ENCODE measurements around the gene HNF1A. TPM values are rescaled to one million over a fixed set of nuclear protein-coding genes. Genes with fewer than 3 reads are reported as not detected.

The HNF1A gene
- total RNA-seq, 1 donor from 2014 or later, result not detected

DNA sequence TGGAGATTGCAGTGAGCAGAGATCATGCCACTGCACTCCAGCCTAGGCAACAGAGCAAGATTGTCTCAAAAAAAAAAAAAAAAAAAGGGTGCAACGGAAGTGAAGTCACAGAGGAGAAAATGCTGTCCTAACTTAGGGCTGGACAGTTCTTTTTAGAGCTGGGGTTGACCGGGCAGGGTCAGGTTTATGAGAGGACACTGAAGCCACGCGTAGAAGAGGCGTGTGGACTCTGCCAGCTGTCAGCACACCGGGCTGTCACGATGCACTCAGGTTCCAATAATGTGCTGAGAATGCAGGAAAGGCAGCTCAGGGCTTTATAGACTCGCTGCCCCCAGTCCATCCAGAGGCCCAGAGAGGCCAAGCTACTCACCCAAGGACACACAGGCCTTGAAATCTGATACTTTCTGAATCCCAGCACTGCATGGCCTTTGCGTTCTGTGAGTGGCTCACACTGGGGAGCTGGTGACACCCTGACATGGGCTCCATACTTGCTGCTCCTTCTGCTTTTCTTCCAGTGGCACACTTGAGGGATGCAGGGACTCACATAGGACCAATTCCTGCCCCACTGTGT, 45.3 kb upstream of the HNF1A start:
- TF ChIP-seq, protein P1, sequence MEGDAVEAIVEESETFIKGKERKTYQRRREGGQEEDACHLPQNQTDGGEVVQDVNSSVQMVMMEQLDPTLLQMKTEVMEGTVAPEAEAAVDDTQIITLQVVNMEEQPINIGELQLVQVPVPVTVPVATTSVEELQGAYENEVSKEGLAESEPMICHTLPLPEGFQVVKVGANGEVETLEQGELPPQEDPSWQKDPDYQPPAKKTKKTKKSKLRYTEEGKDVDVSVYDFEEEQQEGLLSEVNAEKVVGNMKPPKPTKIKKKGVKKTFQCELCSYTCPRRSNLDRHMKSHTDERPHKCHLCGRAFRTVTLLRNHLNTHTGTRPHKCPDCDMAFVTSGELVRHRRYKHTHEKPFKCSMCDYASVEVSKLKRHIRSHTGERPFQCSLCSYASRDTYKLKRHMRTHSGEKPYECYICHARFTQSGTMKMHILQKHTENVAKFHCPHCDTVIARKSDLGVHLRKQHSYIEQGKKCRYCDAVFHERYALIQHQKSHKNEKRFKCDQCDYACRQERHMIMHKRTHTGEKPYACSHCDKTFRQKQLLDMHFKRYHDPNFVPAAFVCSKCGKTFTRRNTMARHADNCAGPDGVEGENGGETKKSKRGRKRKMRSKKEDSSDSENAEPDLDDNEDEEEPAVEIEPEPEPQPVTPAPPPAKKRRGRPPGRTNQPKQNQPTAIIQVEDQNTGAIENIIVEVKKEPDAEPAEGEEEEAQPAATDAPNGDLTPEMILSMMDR (IDR thresholded peaks at IDR 0.05; ENCODE audit: unreplicated experiment), result no peak
- H3K4me1 Mint-ChIP-seq (ENCODE audit: unreplicated experiment), result peaks cover 7% of the 10 kb centered on the region
- no peak for DNase-seq (ENCODE audit: low spot score)
- H3K27ac Mint-ChIP-seq (ENCODE audit: unreplicated experiment), result no peak overlapping the region
- peaks cover 5% of the 10 kb centered on the region for H3K27me3 Mint-ChIP-seq (ENCODE audit: unreplicated experiment)
- H3K9me3 Mint-ChIP-seq (ENCODE audit: unreplicated experiment), result no peaks in the 10 kb centered on the region
- no peaks in the 10 kb centered on the region for H3K36me3 Mint-ChIP-seq (ENCODE audit: low read depth, unreplicated experiment)
- H3K4me3 Mint-ChIP-seq (ENCODE audit: unreplicated experiment), result no peak overlapping the region

DNA sequence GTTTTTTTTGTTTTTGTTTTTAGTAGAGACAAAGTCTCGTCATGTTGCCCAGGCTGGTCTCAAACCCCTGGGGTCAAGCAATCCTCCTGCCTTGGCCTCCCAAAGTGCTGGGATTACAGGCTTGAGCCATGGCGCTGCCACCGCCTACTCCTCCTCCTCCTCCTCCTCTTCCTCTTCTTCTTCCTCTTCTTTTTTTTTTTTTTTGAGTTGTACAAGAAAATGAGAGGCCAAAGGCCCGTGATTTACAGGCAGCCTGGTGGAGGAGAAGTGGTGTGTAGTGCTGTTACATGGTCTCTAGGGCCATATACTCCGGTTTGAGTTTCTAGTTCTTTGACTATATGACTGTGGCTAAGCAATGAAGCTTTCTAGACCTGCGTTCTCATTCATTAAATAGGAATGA, 44.6 kb upstream of the HNF1A start:
- Mint-ChIP-seq H3K4me3 (ENCODE audit: unreplicated experiment) (no peak overlapping the region), H3K4me1 (ENCODE audit: unreplicated experiment) (peaks cover 7% of the 10 kb centered on the region), H3K27me3 (ENCODE audit: unreplicated experiment) (peaks cover 5% of the 10 kb centered on the region), H3K27ac (ENCODE audit: unreplicated experiment) (no peak overlapping the region), H3K36me3 (ENCODE audit: low read depth, unreplicated experiment) (no peaks in the 10 kb centered on the region), H3K9me3 (ENCODE audit: unreplicated experiment) (no peaks in the 10 kb centered on the region)
- DNase-seq (ENCODE audit: low spot score), result no peak
- TF ChIP-seq, protein P1 (IDR thresholded peaks at IDR 0.05; ENCODE audit: unreplicated experiment), result no peak

DNA sequence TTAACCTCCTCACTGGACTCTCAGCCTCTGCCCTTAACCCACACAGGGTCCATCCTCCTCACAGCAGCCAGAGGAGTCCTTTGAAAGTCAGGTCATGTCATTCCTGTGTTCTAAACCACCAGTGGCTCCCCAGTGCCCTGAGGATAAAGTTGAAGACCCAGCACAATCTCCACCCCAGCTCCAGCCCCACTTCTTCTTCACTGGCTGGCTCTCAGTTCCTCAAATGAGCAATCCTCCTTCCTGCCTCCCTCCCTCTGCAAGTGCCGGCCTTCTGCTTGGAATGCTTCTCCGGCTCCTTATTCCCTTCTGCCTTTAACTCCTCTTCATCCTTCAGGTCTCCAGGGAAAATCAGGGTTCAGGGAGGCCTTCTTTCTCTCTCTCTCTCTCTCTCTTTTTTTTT, 42.1 kb upstream of the HNF1A start:
- Mint-ChIP-seq H3K4me3 (ENCODE audit: unreplicated experiment) (no peak overlapping the region), H3K27me3 (ENCODE audit: unreplicated experiment) (peaks cover 5% of the 10 kb centered on the region), H3K4me1 (ENCODE audit: unreplicated experiment) (peaks cover 7% of the 10 kb centered on the region), H3K9me3 (ENCODE audit: unreplicated experiment) (no peaks in the 10 kb centered on the region), H3K36me3 (ENCODE audit: low read depth, unreplicated experiment) (no peaks in the 10 kb centered on the region), H3K27ac (ENCODE audit: unreplicated experiment) (no peak overlapping the region)
- no peak for DNase-seq (ENCODE audit: low spot score)
- TF ChIP-seq, protein P1 (IDR thresholded peaks at IDR 0.05; ENCODE audit: unreplicated experiment), result no peak

DNA sequence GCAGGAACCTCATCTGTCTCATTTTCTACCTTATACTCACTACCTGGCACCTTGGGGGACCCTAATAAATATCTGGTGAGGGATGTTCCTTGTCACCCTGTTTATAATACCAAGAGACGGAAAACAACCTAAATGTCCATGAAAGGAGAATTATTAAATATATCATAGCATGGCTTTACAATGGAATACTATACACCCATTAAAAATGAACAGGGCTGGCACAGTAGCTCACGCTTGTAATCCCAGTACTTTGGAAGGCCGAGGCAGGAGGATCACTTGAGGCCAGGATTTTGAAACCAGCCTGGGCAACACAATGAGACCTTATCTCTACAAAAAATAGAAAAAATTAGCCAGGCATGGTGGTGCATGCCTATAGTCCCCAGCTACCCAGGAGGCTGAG, 39.8 kb upstream of the HNF1A start:
- Mint-ChIP-seq H3K27me3 (ENCODE audit: unreplicated experiment) (peaks cover 4% of the 10 kb centered on the region), H3K9me3 (ENCODE audit: unreplicated experiment) (no peaks in the 10 kb centered on the region)

DNA sequence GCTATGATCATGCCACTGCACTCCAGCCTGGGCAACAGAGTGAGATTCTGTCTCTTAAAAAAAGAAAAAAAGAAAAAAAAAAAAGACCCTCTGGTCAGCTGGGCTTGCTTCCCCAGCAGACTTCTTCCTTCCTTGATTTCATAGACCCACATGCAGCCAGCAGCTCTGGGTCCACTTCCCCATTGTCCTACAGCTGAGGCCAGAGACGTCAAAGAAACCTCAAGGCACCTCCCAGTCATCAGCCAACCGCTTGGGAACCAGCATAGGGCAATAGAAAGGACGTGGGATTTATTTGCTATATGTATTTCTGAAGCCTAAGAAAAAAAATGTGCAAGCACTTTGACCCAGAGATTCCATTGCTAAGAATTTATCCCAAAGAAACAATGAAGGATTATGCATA, 38.8 kb upstream of the HNF1A start:
- H3K4me3 Mint-ChIP-seq (ENCODE audit: unreplicated experiment), result no peak overlapping the region
- no peak overlapping the region for H3K27ac Mint-ChIP-seq (ENCODE audit: unreplicated experiment)
- H3K27me3 Mint-ChIP-seq (ENCODE audit: unreplicated experiment), result peaks cover 4% of the 10 kb centered on the region
- H3K4me1 Mint-ChIP-seq (ENCODE audit: unreplicated experiment), result peaks cover 7% of the 10 kb centered on the region
- H3K9me3 Mint-ChIP-seq (ENCODE audit: unreplicated experiment), result no peaks in the 10 kb centered on the region
- H3K36me3 Mint-ChIP-seq (ENCODE audit: low read depth, unreplicated experiment), result no peaks in the 10 kb centered on the region
- TF ChIP-seq, protein P1 (IDR thresholded peaks at IDR 0.05; ENCODE audit: unreplicated experiment), result no peak
- no peak for DNase-seq (ENCODE audit: low spot score)

More for the DNA sequence above, 39.8 kb upstream of the HNF1A start:
- peaks cover 7% of the 10 kb centered on the region for H3K4me1 Mint-ChIP-seq (ENCODE audit: unreplicated experiment)
- no peak overlapping the region for H3K4me3 Mint-ChIP-seq (ENCODE audit: unreplicated experiment)
- TF ChIP-seq, protein P1 (IDR thresholded peaks at IDR 0.05; ENCODE audit: unreplicated experiment), result no peak
- no peak for DNase-seq (ENCODE audit: low spot score)
- H3K27ac Mint-ChIP-seq (ENCODE audit: unreplicated experiment), result no peak overlapping the region
- no peaks in the 10 kb centered on the region for H3K36me3 Mint-ChIP-seq (ENCODE audit: low read depth, unreplicated experiment)
